HEK293T (cell line): Measurements from ENCODE around the gene COL4A6.

ENCODE experiments used
- ARNT ChIP-seq: fragments of 450-650 bp; IDR thresholded peaks from 2 replicates; pipeline ENCODE4 v1.6.1; 2017; ENCODE audit warnings: mild to moderate bottlenecking
- BHLHE40 ChIP-seq: fragments of 450-650 bp; IDR thresholded peaks from 2 replicates; pipeline ENCODE4 v1.6.1; 2016; ENCODE audit warnings: mild to moderate bottlenecking, moderate library complexity, borderline replicate concordance
- ELF4 ChIP-seq: fragments of 450-650 bp; IDR thresholded peaks from 2 replicates; pipeline ENCODE4 v1.6.1; 2017; ENCODE audit warnings: antibody characterized with exemption
- FOXK2 ChIP-seq: fragments of 450-650 bp; IDR thresholded peaks from 2 replicates; pipeline ENCODE4 v1.6.1; 2016; ENCODE audit warnings: mild to moderate bottlenecking
- FOXM1 ChIP-seq: fragments of 450-650 bp; IDR thresholded peaks from 2 replicates; pipeline ENCODE4 v1.6.1; 2017; ENCODE audit warnings: mild to moderate bottlenecking, borderline replicate concordance
- L3MBTL2 ChIP-seq: fragments of 450-650 bp; conservative IDR thresholded peaks from 2 replicates; pipeline ENCODE4 v1.6.1; 2016; ENCODE audit warnings: mild to moderate bottlenecking
- LEF1 ChIP-seq: fragments of 450-650 bp; IDR thresholded peaks from 2 replicates; pipeline ENCODE4 v1.6.1; 2017; ENCODE audit warnings: mild to moderate bottlenecking, borderline replicate concordance
- PKNOX1 ChIP-seq: fragments of 450-650 bp; IDR thresholded peaks from 2 replicates; pipeline ENCODE4 v1.6.1; 2016
- SP1 ChIP-seq: fragments of 450-650 bp; IDR thresholded peaks from 2 replicates; pipeline ENCODE4 v1.6.1; 2017
- SUZ12 ChIP-seq: fragments of 450-650 bp; IDR thresholded peaks from 2 replicates; pipeline ENCODE4 v1.6.1; 2016; ENCODE audit warnings: mild to moderate bottlenecking
- TARDBP ChIP-seq: fragments of 450-650 bp; IDR thresholded peaks from 2 replicates; pipeline ENCODE4 v1.6.1; 2016
- ZNF384 ChIP-seq: fragments of 450-650 bp; IDR thresholded peaks from 2 replicates; pipeline ENCODE4 v1.6.1; 2016

- TF ChIP-seq SP1 (no peak), SUZ12 (no peak), ARNT (no peak), PKNOX1 (no peak), ZNF384 (no peak), TARDBP (no peak), LEF1 (no peak), FOXK2 (no peak), ELF4 (no peak), L3MBTL2 (no peak), BHLHE40 (no peak), FOXM1 (no peak)
These were observed 17.7 kb downstream of the COL4A6 start for GRCh38 chrX:108420481-108420880.
